ENCODE results near the gene HPCAL1. TPM values are rescaled to one million over a fixed set of nuclear protein-coding genes. Genes with fewer than 3 reads are reported as not detected.

Gene HPCAL1
- total and polyA plus RNA-seq, 2 donors (not counting 3 experiments of a cell fraction or from before 2014, with no cell fraction given), result 56.5 to 77.4 TPM

DNA sequence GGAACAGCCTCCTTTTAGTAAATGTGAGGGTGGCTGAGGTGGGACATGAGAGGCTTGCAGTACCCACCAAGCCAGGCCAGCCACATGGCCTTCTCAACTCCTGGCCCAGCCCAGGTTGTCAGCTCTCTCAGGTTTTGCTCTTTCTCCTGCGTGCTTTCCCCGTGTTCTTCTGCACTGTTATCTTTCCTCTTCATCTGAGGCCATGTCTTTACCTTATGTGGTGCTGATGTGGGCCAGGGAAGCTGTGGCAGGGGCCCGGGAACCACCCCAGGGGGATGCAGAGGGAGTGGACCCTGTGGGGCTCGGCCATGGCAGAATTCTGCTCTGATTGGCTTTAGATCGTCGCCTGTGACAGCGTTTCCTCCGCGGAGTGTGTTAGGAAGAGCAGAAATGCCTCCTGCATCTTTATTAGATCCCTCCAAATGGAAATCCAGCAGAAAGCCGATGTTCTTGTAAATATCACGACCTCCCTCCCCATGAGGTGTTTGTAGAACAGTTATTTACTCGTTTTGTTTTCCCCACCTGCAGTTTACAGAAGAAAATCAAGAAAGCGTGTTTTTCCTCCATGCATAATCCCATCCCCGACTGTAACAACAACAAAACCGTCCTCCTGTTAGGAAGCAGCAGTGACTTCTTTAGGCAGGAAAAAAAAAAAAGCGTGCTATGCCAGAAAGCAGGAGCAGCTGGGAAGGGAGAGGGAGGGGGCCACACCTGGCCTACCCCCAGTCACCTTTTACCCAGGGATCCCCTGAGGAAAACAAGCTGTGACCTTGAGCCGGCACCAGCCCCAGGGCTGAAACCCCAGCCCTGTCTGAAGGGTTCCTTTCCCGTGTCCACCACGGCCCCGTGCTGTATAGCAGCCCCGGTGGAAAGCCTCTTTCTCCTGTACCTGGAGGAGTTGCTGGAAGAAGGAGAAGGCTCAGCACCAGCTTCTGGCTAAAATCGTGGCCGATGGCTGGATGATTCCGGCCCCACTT lies 54.8 kb downstream of the HPCAL1 start:
- H3K4me2 ChIP-seq (ENCODE audit: insufficient read depth, low read length), result no peak overlapping the region
- no peak overlapping the region for H3K9ac ChIP-seq (replicated peaks; ENCODE audit: extremely low read depth, insufficient read depth, low read length)
- H3K4me3 ChIP-seq (replicated peaks in 1 of 3; ENCODE audit: insufficient read depth in 1 of 3, low read depth in 1 of 3, low read length in 3 of 3), result no peak overlapping the region
- ChIA-PET CTCF (no interaction called here), POLR2A (no interaction called here)
- H2AFZ ChIP-seq (ENCODE audit: low read depth, low read length), result no peak overlapping the region
- H3K36me3 ChIP-seq (ENCODE audit: control insufficient read depth in 2 of 2, extremely low read depth in 1 of 2, insufficient read depth in 2 of 2, low read length in 2 of 2), result no peaks in the 10 kb centered on the region
- no peak for FAIRE-seq
- intact Hi-C loops (cut with micrococcal nuclease) (no loop called here), dilution Hi-C loops (cut with MboI; ENCODE audit: extremely low pct_ligation_motif_present, low sequenced_read_pairs) (no loop called here)
- peaks cover 14% of the 10 kb centered on the region for H3K79me2 ChIP-seq (ENCODE audit: control insufficient read depth, insufficient read depth, low read length)
- H3K4me1 ChIP-seq (ENCODE audit: control insufficient read depth, extremely low read depth, insufficient read depth, low read length), result no peaks in the 10 kb centered on the region
- H3K9me3 ChIP-seq (replicated peaks; ENCODE audit: control insufficient read depth, insufficient read depth, low read length), result no peaks in the 10 kb centered on the region
- H3K27me3 ChIP-seq (ENCODE audit: control insufficient read depth in 2 of 2, insufficient read depth in 2 of 2, low read length in 2 of 2), result no peaks in the 10 kb centered on the region
- H4K20me1 ChIP-seq (replicated peaks; ENCODE audit: control insufficient read depth, extremely low read depth, insufficient read depth, low read length), result no peaks in the 10 kb centered on the region
- no peaks in the 10 kb centered on the region for H3K9me1 ChIP-seq (replicated peaks; ENCODE audit: control insufficient read depth, extremely low read depth, insufficient read depth, low read length)
- no peak for DNase-seq (ENCODE audit: low read depth, low spot score)
- no peak overlapping the region for H3K27ac ChIP-seq (ENCODE audit: insufficient read depth, low read depth, low read length)
- TF ChIP-seq, protein P1, sequence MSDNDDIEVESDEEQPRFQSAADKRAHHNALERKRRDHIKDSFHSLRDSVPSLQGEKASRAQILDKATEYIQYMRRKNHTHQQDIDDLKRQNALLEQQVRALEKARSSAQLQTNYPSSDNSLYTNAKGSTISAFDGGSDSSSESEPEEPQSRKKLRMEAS (IDR thresholded peaks at IDR 0.05; ENCODE audit: insufficient read depth, insufficient read length), result no peak
- TF ChIP-seq FOS (IDR thresholded peaks at IDR 0.05; ENCODE audit: borderline replicate concordance, insufficient read depth, low read length), result no peak
- TF ChIP-seq, protein P2, sequence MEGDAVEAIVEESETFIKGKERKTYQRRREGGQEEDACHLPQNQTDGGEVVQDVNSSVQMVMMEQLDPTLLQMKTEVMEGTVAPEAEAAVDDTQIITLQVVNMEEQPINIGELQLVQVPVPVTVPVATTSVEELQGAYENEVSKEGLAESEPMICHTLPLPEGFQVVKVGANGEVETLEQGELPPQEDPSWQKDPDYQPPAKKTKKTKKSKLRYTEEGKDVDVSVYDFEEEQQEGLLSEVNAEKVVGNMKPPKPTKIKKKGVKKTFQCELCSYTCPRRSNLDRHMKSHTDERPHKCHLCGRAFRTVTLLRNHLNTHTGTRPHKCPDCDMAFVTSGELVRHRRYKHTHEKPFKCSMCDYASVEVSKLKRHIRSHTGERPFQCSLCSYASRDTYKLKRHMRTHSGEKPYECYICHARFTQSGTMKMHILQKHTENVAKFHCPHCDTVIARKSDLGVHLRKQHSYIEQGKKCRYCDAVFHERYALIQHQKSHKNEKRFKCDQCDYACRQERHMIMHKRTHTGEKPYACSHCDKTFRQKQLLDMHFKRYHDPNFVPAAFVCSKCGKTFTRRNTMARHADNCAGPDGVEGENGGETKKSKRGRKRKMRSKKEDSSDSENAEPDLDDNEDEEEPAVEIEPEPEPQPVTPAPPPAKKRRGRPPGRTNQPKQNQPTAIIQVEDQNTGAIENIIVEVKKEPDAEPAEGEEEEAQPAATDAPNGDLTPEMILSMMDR (IDR thresholded peaks at IDR 0.05; ENCODE audit: extremely low read depth in 1 of 2, insufficient read depth in 1 of 2, low read depth in 1 of 2, low read length in 2 of 2), result no peak
- no peak for TF ChIP-seq EZH2 (IDR thresholded peaks at IDR 0.05; ENCODE audit: borderline replicate concordance, low read depth, low read length, severe bottlenecking)
- no peak for TF ChIP-seq POLR2A (IDR thresholded peaks at IDR 0.05; ENCODE audit: low read depth, low read length)
- no peak for TF ChIP-seq MYC (IDR thresholded peaks at IDR 0.05; ENCODE audit: low read depth, low read length)
- TF ChIP-seq POLR2AphosphoS5 (IDR thresholded peaks at IDR 0.05; ENCODE audit: insufficient read depth, low read depth, low read length), result no peak
- TF ChIP-seq JUN (IDR thresholded peaks at IDR 0.05; ENCODE audit: borderline replicate concordance, insufficient read depth, insufficient read length, low read depth), result no peak
- TF ChIP-seq GATA2 (IDR thresholded peaks at IDR 0.05; ENCODE audit: insufficient read depth, insufficient read length, low read depth, low read length), result no peak
- BruUV-seq (replicated peaks), result no TSS peak

Data from endothelial cell of umbilical vein (primary cell).